LNCAP (cell line): ENCODE measurements around the gene LRGUK.

Experiments used
- TF ChIP-seq, protein P1 (sequence below): fragments of 450-650 bp; IDR thresholded peaks from 2 replicates; pipeline ENCODE4 v1.5.1; 2017; ENCODE audit warnings: mild to moderate bottlenecking

Gene LRGUK

DNA sequence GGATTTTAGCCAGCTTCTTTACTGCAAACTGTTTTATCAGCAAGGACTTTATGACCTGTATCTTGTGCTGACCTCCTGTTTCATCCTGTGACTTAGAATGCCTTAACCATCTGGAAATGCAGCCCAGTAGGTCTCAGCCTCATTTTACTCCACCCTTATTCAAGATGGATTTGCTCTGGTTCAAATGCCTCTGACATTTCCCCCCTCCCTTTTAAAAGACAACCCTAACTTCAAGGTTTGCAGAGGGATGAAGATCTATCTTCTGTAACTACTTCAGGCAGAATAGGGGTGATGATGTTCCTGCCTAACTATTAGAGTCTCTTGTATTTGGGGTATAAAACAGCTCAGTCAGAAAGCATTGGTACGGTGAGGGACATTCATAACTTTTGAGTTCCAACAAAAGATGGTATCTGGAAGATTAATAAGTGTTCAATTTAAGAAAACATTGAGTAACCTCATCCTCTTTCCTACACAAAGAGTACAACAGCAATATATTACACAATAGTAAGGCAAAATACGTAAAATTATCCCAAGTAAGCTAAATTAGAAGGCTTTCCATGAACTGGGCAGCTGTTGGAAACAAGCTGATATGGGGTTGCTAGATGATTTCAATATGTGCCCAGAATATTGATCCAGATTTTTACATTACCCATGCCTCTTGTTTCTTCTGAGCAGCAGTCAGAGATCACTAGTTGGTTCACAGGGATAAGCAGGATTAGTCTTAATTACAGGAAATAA is 40.0 kb upstream of the LRGUK start:
- TF ChIP-seq, protein P1, sequence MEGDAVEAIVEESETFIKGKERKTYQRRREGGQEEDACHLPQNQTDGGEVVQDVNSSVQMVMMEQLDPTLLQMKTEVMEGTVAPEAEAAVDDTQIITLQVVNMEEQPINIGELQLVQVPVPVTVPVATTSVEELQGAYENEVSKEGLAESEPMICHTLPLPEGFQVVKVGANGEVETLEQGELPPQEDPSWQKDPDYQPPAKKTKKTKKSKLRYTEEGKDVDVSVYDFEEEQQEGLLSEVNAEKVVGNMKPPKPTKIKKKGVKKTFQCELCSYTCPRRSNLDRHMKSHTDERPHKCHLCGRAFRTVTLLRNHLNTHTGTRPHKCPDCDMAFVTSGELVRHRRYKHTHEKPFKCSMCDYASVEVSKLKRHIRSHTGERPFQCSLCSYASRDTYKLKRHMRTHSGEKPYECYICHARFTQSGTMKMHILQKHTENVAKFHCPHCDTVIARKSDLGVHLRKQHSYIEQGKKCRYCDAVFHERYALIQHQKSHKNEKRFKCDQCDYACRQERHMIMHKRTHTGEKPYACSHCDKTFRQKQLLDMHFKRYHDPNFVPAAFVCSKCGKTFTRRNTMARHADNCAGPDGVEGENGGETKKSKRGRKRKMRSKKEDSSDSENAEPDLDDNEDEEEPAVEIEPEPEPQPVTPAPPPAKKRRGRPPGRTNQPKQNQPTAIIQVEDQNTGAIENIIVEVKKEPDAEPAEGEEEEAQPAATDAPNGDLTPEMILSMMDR: no peak

DNA sequence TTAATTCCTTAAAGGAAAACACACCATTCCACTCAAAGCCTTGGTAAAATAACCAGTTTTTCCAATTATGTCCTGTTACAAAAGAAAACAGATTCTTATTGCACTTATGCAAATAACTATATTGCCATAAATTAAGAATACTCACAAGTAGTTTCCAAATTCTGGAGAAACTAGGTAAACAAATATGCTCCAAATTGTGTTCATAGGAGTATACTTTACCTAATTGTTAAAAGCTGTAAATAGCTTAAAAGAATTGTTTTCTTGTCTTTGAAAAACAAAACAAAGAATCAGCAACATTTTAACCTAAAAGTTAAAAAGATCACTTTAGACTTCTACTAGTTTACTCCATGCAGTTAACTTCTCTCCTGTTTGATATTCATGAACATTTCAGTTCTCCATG is 38.9 kb upstream of the LRGUK start:
- TF ChIP-seq, protein P1: no peak

DNA sequence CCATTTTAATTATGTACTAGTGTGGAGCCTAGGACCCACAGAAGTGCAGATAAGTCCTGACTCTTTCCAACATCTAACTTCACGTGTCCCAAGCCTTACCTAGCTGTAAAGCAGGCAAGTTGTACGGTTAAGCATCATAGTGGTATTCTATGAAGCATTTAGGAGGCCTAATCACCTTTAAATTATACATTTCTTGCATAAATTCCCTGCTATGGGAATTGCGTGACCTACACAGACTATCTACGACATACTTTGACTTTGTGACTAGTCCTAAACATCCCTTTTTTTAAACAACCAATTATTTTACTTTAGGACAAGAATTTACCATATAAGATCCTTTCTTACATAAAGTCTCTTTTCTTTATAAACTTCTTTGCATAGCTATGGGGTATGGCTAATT is 37.7 kb upstream of the LRGUK start:
- TF ChIP-seq, protein P1: no peak

DNA sequence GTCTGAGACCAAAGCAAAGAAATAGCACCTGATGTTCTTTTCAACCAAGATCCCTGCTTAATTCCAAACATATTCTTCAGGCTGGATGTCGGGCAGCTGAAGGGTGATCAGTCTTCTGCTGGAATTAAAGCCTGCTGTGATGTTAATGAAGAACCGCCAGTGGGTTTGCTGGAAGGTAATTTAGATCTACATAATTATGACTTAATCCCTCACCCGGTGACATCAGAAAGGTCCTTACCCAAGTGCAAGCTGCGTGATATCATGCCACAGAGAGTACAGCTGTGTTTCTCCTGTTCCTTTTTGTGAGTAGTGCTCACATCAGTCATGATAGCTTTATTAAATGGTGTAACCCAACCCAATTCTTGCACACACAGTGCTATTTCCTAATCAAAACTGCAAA is 29.1 kb upstream of the LRGUK start:
- TF ChIP-seq, protein P1: no peak

DNA sequence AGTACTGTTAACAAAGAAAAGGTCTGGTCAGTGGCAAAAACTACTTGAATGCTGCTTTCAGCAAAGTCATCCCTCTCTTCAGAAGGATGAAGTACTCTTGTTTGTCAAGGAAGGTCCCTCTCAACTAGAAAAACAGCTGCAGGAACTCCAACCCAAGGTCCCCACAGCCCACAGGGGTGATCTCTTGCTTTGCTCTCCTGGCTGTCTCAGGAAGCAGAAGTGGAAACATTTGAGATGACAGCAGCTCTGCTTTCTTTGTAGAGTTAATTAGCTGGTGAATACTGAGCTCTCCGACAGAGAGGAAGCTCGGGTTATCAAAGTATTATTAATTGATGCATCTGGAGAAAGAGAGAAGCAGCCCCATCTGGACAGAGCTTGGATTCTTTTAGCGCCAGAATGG is 25.4 kb upstream of the LRGUK start:
- TF ChIP-seq, protein P1: no peak

DNA sequence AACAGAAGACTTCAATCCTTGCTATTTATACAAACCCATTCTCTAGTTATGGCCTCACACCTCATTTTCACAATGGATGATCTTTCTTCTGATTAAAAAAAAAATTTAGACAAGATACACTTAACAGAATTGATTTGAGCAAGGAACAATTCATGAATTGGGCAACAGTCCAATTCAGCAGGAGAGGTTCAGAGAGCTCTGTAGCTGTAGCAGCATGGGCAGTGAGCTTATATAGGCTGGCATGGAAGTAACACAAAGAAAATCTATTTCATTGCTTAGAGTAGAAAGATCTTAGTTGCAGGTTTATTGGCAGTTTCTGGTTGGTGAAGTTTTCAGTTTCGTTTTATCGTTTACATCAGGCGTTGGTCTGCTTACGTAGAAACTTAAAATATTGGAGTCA is 23.0 kb upstream of the LRGUK start:
- TF ChIP-seq, protein P1: no peak

DNA sequence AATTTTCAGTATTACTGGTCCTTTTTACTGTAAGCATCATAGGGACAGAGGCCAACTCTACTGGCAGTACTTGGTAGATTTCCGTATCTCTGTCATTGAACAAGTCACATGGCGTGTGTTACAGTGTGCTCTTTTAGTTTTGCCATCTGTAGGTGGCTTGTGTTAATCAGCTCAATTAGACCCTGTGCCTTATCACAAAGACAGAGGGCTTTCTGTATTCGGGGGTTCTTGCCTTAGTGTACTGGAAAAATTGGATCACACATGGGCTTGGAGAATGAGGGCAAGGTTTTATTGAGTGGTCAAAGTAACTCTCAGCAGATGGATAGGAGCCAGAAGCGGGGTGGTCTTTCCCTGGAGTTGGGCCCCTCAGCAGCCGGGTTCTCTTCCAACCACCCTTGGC is 21.3 kb upstream of the LRGUK start:
- TF ChIP-seq, protein P1: no peak

DNA sequence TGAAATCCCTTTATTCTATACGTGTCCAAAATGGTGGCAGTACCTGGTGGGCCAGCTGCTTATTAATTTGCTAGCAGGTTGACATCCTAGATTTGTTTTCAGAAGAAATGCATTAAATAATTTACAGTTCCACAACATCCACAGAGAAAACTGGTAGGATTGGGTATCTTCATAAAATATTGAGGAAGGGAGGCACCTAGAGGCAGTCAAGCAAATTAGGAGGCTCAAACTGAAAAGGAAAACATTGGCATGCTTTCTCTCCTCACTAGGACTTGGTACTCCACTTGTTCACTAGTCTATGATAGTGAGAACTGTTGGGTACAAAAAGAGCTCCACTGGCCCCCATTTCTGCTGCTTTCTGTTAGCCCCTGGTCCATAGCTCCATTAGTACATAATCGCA is 18.3 kb upstream of the LRGUK start:
- TF ChIP-seq, protein P1: peak; percentile 16; the same call in 1 of the 2 replicates
